Measurements from ENCODE around the gene OR13F1. TPM values are rescaled to one million over a fixed set of nuclear protein-coding genes. Genes with fewer than 3 reads are reported as not detected.

OR13F1 gene
- total RNA-seq, 1 experiment from 2014 or later = not detected

DNA sequence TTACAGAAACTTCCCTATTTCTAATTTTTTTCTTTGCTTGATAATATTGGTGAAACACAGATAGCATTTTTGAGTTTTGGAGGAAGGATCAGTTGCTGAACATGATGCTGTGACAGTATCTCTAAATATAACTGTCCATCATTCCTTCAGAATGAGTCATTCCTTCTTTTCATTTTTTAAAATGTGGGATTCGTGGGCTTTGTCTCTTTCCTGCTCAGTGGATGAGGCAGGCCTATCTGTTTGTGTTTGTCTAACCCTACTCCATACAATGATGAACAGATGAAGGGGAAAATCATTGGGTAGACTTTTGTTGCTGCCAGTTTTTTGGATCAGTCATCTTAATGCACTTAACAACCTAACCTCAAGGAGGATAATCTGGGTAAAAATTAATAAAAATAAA is 49.2 kb downstream of the OR13F1 start:
- Histone ChIP-seq H3K9ac (ENCODE audit: low read length) (no peak overlapping the region), H2AFZ (ENCODE audit: low read depth, low read length, poor library complexity, severe bottlenecking) (no peak overlapping the region), H3K27me3 (ENCODE audit: insufficient read depth, low read length) (no peaks in the 10 kb centered on the region), H4K20me1 (ENCODE audit: insufficient read depth) (no peaks in the 10 kb centered on the region), H3K79me2 (ENCODE audit: insufficient read depth, low read length) (no peaks in the 10 kb centered on the region), H3K9me2 (ENCODE audit: insufficient read depth) (no peaks in the 10 kb centered on the region), H3K4me3 (replicated peaks in 1 of 2; ENCODE audit: low read depth in 1 of 2, low read length in 2 of 2) (no peak overlapping the region), H3K36me3 (ENCODE audit: control insufficient read depth in 1 of 2, insufficient read depth in 2 of 2, low read length in 2 of 2) (no peaks in the 10 kb centered on the region), H3K4me2 (ENCODE audit: low read length) (no peak overlapping the region), H3K4me1 (ENCODE audit: control insufficient read depth in 1 of 2, insufficient read depth in 2 of 2, low read length in 2 of 2) (no peaks in the 10 kb centered on the region), H3K9me3 (ENCODE audit: control insufficient read depth in 1 of 2, insufficient read depth in 1 of 2, low read depth in 1 of 2, low read length in 2 of 2) (no peaks in the 10 kb centered on the region), H3K27ac (ENCODE audit: low read depth, low read length) (no peak overlapping the region)
- no TSS peak for BruUV-seq (replicated peaks)
- DNase-seq (ENCODE audit: low read depth, low spot score) = no peak
- CTCF ChIA-PET = no interaction called here
- no peak for TF ChIP-seq ZNF274 (IDR thresholded peaks at IDR 0.05; ENCODE audit: low read depth, low read length)
- TF ChIP-seq, protein P1, sequence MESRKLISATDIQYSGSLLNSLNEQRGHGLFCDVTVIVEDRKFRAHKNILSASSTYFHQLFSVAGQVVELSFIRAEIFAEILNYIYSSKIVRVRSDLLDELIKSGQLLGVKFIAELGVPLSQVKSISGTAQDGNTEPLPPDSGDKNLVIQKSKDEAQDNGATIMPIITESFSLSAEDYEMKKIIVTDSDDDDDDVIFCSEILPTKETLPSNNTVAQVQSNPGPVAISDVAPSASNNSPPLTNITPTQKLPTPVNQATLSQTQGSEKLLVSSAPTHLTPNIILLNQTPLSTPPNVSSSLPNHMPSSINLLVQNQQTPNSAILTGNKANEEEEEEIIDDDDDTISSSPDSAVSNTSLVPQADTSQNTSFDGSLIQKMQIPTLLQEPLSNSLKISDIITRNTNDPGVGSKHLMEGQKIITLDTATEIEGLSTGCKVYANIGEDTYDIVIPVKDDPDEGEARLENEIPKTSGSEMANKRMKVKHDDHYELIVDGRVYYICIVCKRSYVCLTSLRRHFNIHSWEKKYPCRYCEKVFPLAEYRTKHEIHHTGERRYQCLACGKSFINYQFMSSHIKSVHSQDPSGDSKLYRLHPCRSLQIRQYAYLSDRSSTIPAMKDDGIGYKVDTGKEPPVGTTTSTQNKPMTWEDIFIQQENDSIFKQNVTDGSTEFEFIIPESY (IDR thresholded peaks at IDR 0.05; ENCODE audit: extremely low read depth, insufficient replicate concordance, low read length) = no peak
- no peak for TF ChIP-seq POLR2AphosphoS5 (IDR thresholded peaks at IDR 0.05; ENCODE audit: low read depth, low read length)
- intact Hi-C loops (cut with micrococcal nuclease) = no loop called here
- ATAC-seq = no peak
- RAD21 ChIA-PET (ENCODE audit: low non-redundant PET in 1 of 2, low total read pairs in 2 of 2, uncharacterized antibody in 2 of 2, unreplicated experiment in 2 of 2) = no interaction called here
- POLR2A ChIA-PET = no interaction called here

Other genes with a start within 250 kb of the OR13F1 start
- gene OR13C4, start 22.9 kb downstream of the OR13F1 start, total RNA-seq (2021; ENCODE audit: unreplicated experiment) = not detected
- not detected for gene OR13C3, start 32.6 kb downstream of the OR13F1 start, total RNA-seq (2021; ENCODE audit: unreplicated experiment)
- not detected for gene OR13C8, start 64.9 kb downstream of the OR13F1 start, total RNA-seq (2021; ENCODE audit: unreplicated experiment)
- not detected for gene OR13C5, start 95.2 kb downstream of the OR13F1 start, total RNA-seq (2021; ENCODE audit: unreplicated experiment)
- gene OR13C2, start 101.4 kb downstream of the OR13F1 start, total RNA-seq (2021; ENCODE audit: unreplicated experiment) = not detected
- not detected for gene OR13C9, start 113.9 kb downstream of the OR13F1 start, total RNA-seq (2021; ENCODE audit: unreplicated experiment)
- gene OR13D1, start 190.3 kb downstream of the OR13F1 start, total RNA-seq (2021; ENCODE audit: unreplicated experiment) = not detected
- 6.9 TPM for gene NIPSNAP3A, start 243.4 kb downstream of the OR13F1 start, total RNA-seq (2021; ENCODE audit: unreplicated experiment)